ENCODE results near the gene MRPS14.

MRPS14 gene

DNA sequence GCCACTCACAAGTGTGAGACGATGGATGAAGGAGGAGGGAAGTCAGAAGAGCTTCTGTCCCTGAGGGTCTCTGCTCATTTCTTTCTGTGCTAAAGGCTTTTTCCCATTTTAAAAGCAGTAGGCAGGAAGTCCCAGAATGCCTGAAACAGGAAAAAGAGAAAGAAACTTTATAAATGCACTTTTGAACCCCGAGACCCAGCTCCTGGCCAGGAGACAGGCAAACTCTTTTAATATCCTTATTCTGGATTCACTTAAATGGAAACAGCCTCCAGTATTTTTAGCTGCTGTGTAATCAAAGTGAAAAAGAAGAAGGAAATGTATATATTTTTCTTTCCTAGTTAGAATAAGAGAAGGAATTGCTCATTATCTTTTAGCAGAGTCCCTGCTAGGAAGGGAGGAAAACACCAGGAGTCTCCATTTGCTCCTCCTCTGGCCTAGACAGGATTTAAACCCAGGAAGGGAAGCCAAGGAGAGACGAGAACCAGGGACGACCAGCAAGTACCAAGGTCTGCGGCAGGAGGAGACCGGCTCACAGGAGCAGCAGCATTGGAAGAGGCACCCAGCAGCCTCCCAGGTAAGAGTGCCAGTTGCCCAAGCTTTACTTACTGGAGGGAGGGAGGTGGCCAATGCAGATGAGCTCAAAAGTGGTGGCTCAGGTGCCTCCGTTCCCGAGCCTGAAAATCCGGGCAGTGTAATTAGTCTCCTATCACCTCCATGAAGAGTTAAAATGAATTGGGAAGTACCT is 44.3 kb upstream of the MRPS14 start, which contains the start of gene TNN:
Gene TNN, plus strand, starts transcription at position 472 of the 745 bp plus-strand sequence. CDS start 9,586 bp downstream, outside the sequence.
- TF ChIP-seq, protein P1, sequence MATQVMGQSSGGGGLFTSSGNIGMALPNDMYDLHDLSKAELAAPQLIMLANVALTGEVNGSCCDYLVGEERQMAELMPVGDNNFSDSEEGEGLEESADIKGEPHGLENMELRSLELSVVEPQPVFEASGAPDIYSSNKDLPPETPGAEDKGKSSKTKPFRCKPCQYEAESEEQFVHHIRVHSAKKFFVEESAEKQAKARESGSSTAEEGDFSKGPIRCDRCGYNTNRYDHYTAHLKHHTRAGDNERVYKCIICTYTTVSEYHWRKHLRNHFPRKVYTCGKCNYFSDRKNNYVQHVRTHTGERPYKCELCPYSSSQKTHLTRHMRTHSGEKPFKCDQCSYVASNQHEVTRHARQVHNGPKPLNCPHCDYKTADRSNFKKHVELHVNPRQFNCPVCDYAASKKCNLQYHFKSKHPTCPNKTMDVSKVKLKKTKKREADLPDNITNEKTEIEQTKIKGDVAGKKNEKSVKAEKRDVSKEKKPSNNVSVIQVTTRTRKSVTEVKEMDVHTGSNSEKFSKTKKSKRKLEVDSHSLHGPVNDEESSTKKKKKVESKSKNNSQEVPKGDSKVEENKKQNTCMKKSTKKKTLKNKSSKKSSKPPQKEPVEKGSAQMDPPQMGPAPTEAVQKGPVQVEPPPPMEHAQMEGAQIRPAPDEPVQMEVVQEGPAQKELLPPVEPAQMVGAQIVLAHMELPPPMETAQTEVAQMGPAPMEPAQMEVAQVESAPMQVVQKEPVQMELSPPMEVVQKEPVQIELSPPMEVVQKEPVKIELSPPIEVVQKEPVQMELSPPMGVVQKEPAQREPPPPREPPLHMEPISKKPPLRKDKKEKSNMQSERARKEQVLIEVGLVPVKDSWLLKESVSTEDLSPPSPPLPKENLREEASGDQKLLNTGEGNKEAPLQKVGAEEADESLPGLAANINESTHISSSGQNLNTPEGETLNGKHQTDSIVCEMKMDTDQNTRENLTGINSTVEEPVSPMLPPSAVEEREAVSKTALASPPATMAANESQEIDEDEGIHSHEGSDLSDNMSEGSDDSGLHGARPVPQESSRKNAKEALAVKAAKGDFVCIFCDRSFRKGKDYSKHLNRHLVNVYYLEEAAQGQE (IDR thresholded peaks at IDR 0.05; ENCODE audit: insufficient read depth in 1 of 2, low read depth in 2 of 2, low read length in 2 of 2), result no peak
- no peak for TF ChIP-seq POLR2AphosphoS5 (IDR thresholded peaks at IDR 0.05; ENCODE audit: low read depth, low read length)
- no peak for TF ChIP-seq FOXP2 (optimal IDR thresholded peaks at IDR 0.05; ENCODE audit: borderline replicate concordance, extremely low read depth, extremely low read length, insufficient read depth)
- no peak for TF ChIP-seq SIN3A (IDR thresholded peaks at IDR 0.05; ENCODE audit: borderline replicate concordance, insufficient read depth, low read length)
- TF ChIP-seq TAF1 (IDR thresholded peaks at IDR 0.05; ENCODE audit: borderline replicate concordance, insufficient read depth, low read length), result no peak

DNA sequence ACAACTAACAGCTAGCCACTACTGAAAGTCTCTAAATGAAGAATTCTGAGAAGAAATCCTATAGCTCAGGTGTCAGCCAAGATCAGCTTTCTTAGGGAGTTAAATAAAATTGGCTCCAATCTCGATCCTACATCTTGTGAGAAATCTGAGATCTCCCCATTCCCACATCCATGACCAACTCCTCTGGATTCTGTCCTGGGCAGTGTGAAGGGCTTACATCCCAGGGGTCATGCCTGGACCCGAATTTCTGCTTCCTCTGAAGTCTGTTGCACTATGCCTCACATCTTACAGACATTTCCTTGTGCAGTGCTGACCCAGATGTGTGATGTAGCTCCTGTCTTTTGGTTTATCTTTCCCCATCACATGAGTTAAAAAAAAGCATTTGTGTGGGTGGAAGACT is 39.6 kb upstream of the MRPS14 start:
- TF ChIP-seq SIN3A (IDR thresholded peaks at IDR 0.05; ENCODE audit: borderline replicate concordance, insufficient read depth, low read length), result no peak
- no peak for TF ChIP-seq POLR2AphosphoS5 (IDR thresholded peaks at IDR 0.05; ENCODE audit: low read depth, low read length)
- TF ChIP-seq TAF1 (IDR thresholded peaks at IDR 0.05; ENCODE audit: borderline replicate concordance, insufficient read depth, low read length), result no peak
- TF ChIP-seq, protein P1 (IDR thresholded peaks at IDR 0.05; ENCODE audit: insufficient read depth in 1 of 2, low read depth in 2 of 2, low read length in 2 of 2), result no peak
- no peak for TF ChIP-seq FOXP2 (optimal IDR thresholded peaks at IDR 0.05; ENCODE audit: borderline replicate concordance, extremely low read depth, extremely low read length, insufficient read depth)

DNA sequence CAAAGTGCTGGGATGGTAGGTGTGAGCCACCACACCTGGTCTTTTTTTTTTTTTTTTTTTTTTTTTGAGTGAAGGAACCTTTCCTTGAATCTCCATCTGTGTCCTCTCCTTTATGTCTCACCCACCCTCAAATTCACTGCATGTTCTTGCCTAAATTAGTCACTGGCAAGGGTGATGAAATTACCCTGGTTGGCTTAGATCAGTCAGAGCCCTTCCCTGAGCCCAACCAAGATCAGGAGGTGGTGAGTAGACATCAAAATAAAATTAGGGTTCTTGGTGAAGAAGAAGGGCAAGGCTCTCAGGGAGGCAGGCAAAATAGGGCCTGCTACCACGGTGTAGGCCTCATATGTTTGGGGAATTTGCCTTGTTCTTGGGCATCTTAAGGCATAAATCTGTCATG is 39.1 kb upstream of the MRPS14 start:
- no peak for TF ChIP-seq TAF1 (IDR thresholded peaks at IDR 0.05; ENCODE audit: borderline replicate concordance, insufficient read depth, low read length)
- no peak for TF ChIP-seq SIN3A (IDR thresholded peaks at IDR 0.05; ENCODE audit: borderline replicate concordance, insufficient read depth, low read length)
- TF ChIP-seq FOXP2 (optimal IDR thresholded peaks at IDR 0.05; ENCODE audit: borderline replicate concordance, extremely low read depth, extremely low read length, insufficient read depth), result no peak
- TF ChIP-seq POLR2AphosphoS5 (IDR thresholded peaks at IDR 0.05; ENCODE audit: low read depth, low read length), result no peak
- TF ChIP-seq, protein P1 (IDR thresholded peaks at IDR 0.05; ENCODE audit: insufficient read depth in 1 of 2, low read depth in 2 of 2, low read length in 2 of 2), result no peak

DNA sequence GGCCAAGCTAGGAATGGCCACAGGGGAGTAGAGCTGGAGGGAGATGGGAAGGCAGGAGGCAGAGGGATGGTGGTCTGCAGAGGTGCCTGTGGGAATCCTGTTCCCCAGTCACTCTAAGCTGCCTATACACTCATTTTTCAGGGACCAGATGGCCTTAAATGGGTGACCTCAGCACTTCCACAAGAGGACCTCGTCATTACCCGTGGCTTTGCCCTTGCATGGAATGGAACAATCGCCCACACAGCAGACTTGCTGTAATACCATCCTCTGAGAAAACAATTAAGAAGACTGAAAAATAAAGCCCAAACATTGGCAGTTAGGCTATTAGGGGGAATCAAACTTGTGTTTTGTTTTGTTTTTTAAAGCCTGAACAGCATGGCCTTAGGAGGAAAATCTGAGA is 31.5 kb upstream of the MRPS14 start:
- TF ChIP-seq, protein P1 (IDR thresholded peaks at IDR 0.05; ENCODE audit: insufficient read depth in 1 of 2, low read depth in 2 of 2, low read length in 2 of 2), result no peak
- no peak for TF ChIP-seq SIN3A (IDR thresholded peaks at IDR 0.05; ENCODE audit: borderline replicate concordance, insufficient read depth, low read length)
- TF ChIP-seq FOXP2 (optimal IDR thresholded peaks at IDR 0.05; ENCODE audit: borderline replicate concordance, extremely low read depth, extremely low read length, insufficient read depth), result no peak
- no peak for TF ChIP-seq TAF1 (IDR thresholded peaks at IDR 0.05; ENCODE audit: borderline replicate concordance, insufficient read depth, low read length)
- TF ChIP-seq POLR2AphosphoS5 (IDR thresholded peaks at IDR 0.05; ENCODE audit: low read depth, low read length), result no peak

Data from PFSK-1 (cell line).